IMR-90 (cell line): ENCODE measurements around the gene PSAP. TPM values are rescaled to one million over a fixed set of nuclear protein-coding genes. Genes with fewer than 3 reads are reported as not detected.
A peak's percentile ranks its signal among the peaks of the same experiment; 100 is the strongest.

Experiments
- ATAC-seq: fragments of 200-7000 bp; cut with Tn5 transposase; 2 replicates; pipeline ENCODE4 v1.9.1; 2020; ENCODE audit warnings: low read depth, mild to moderate bottlenecking, moderate library complexity
- BruUV-seq: library from RNA; stranded (reverse); fragments of 400-500 nt; replicated peaks from 2 replicates; lab custom pipeline; 2021; lab: Mats Ljungman, UMichigan
- CTCF ChIA-PET: fragments of 300-600 bp; formaldehyde crosslinking; extraction: SDS; loops from one replicate; lab custom pipeline; 2021; ENCODE audit warnings: antibody characterized with exemption; lab: Yijun Ruan, JAX
- POLR2A ChIA-PET: fragments of 300-600 bp; sonication (Branson Sonifier 250); formaldehyde crosslinking; loops from one replicate; lab custom pipeline; 2022; ENCODE audit warnings: antibody characterized with exemption; ENCODE audit not compliant: unreplicated experiment; lab: Charles Lee
- DNase-seq: peaks from one replicate; pipeline ENCODE4 v3.0.0; 2013
- H2AFZ ChIP-seq: replicated peaks from 2 replicates; pipeline ENCODE3; 2013; ENCODE audit warnings: low read length, mild to moderate bottlenecking; ENCODE audit not compliant: poor library complexity
- H2AK5ac ChIP-seq: 2 replicates; pipeline ENCODE4 v1.6.1; 2013; ENCODE audit warnings: low read depth, low read length, inconsistent platforms
- H2AK9ac ChIP-seq: replicated peaks from 2 replicates; pipeline ENCODE3; 2013; ENCODE audit warnings: mild to moderate bottlenecking, low read depth, low read length, moderate library complexity; ENCODE audit not compliant: poor library complexity
- H2BK120ac ChIP-seq: 2 replicates; pipeline ENCODE4 v1.6.1; 2013; ENCODE audit warnings: low read depth, low read length, inconsistent platforms
- H2BK15ac ChIP-seq: 3 replicates; pipeline ENCODE4 v1.6.1; 2013; ENCODE audit warnings: low read depth, low read length, inconsistent platforms
- H2BK20ac ChIP-seq: 2 replicates; pipeline ENCODE4 v1.6.1; 2013; ENCODE audit warnings: low read depth, mild to moderate bottlenecking, inconsistent platforms, low read length, moderate library complexity
- H2BK5ac ChIP-seq: 2 replicates; pipeline ENCODE4 v1.6.1; 2013; ENCODE audit warnings: mild to moderate bottlenecking, low read depth, low read length, inconsistent platforms; ENCODE audit not compliant: poor library complexity, severe bottlenecking
- H3K14ac ChIP-seq: replicated peaks from 2 replicates; pipeline ENCODE4 v1.6.1; 2013; ENCODE audit warnings: low read depth, low read length, inconsistent platforms
- H3K18ac ChIP-seq: 2 replicates; pipeline ENCODE4 v1.6.1; 2013; ENCODE audit warnings: low read depth, low read length, control low read depth
- H3K23ac ChIP-seq: 2 replicates; pipeline ENCODE4 v1.6.1; 2013; ENCODE audit warnings: low read depth, low read length, inconsistent platforms
- H3K27ac ChIP-seq: 2 replicates; pipeline ENCODE4 v1.5.1; 2013; ENCODE audit warnings: mild to moderate bottlenecking, control low read depth, low read length; ENCODE audit not compliant: insufficient read depth
- H3K27me3 ChIP-seq: 2 replicates; pipeline ENCODE4 v1.6.1; 2013; ENCODE audit warnings: low read length; ENCODE audit not compliant: control insufficient read depth, insufficient read depth
- H3K36me3 ChIP-seq: 2 replicates; pipeline ENCODE4 v1.6.1; 2013; ENCODE audit warnings: low read length, mixed read lengths; ENCODE audit not compliant: control insufficient read depth, insufficient read depth
- H3K4ac ChIP-seq: 2 replicates; pipeline ENCODE4 v1.6.1; 2013; ENCODE audit warnings: low read depth, low read length, inconsistent platforms
- H3K4me1 ChIP-seq: 2 replicates; pipeline ENCODE4 v1.6.1; 2013; ENCODE audit warnings: low read length, mixed read lengths; ENCODE audit not compliant: control insufficient read depth, insufficient read depth
- H3K4me2 ChIP-seq: 2 replicates; pipeline ENCODE4 v1.6.1; 2013; ENCODE audit warnings: low read depth, mild to moderate bottlenecking, control low read depth, low read length, moderate library complexity
- H3K4me3 ChIP-seq: 2 replicates; pipeline ENCODE4 v1.5.1; 2013; ENCODE audit warnings: low read depth, mild to moderate bottlenecking, control low read depth, low read length, moderate library complexity; ENCODE audit not compliant: insufficient read depth
- H3K56ac ChIP-seq: 2 replicates; pipeline ENCODE4 v1.6.1; 2013; ENCODE audit warnings: low read length, inconsistent platforms; ENCODE audit not compliant: insufficient read depth; ENCODE audit errors: extremely low read depth
- H3K79me1 ChIP-seq, 2 experiments: 2 replicates each; pipeline ENCODE4 v1.6.1; 2013; ENCODE audit warnings: low read length in 2 of 2, inconsistent platforms in 1 of 2, low read depth in 1 of 2
- H3K9ac ChIP-seq: 2 replicates; pipeline ENCODE4 v1.6.1; 2013; ENCODE audit warnings: low read depth, low read length, control low read depth
- H3K9me1 ChIP-seq: 2 replicates; pipeline ENCODE4 v1.6.1; 2013; ENCODE audit warnings: low read length, inconsistent platforms; ENCODE audit not compliant: insufficient read depth
- H3K9me3 ChIP-seq: 2 replicates; pipeline ENCODE4 v1.6.1; 2013; ENCODE audit warnings: low read length; ENCODE audit not compliant: control insufficient read depth, insufficient read depth
- H4K20me1 ChIP-seq: 2 replicates; pipeline ENCODE4 v1.6.1; 2013; ENCODE audit warnings: low read length, inconsistent platforms; ENCODE audit not compliant: insufficient read depth
- H4K5ac ChIP-seq: 2 replicates; pipeline ENCODE4 v1.6.1; 2013; ENCODE audit warnings: mild to moderate bottlenecking, low read depth, low read length, control low read depth
- H4K8ac ChIP-seq, 2 experiments: 2 replicates each; pipeline ENCODE4 v1.6.1; 2013; ENCODE audit warnings: low read depth in 2 of 2, low read length in 2 of 2, control low read depth in 1 of 2, inconsistent platforms in 1 of 2
- H4K91ac ChIP-seq: 2 replicates; pipeline ENCODE4 v1.6.1; 2013; ENCODE audit warnings: low read depth, low read length, inconsistent platforms; ENCODE audit not compliant: insufficient read depth
- BHLHE40 ChIP-seq: fragments of 150-350 bp; IDR thresholded peaks from 2 replicates; pipeline ENCODE4 v1.6.1; 2016; ENCODE audit warnings: mild to moderate bottlenecking, low read depth, low read length
- CEBPB ChIP-seq: IDR thresholded peaks from 2 replicates; pipeline ENCODE4 v1.6.1; 2012; ENCODE audit warnings: low read depth, low read length, improper control_type of control experiment
- CHD1 ChIP-seq: IDR thresholded peaks from 2 replicates; pipeline ENCODE4 v1.6.1; 2012; ENCODE audit warnings: low read depth, low read length, improper control_type of control experiment
- CTCF ChIP-seq: conservative IDR thresholded peaks from 2 replicates; pipeline ENCODE4 v1.5.1; 2012; ENCODE audit warnings: mild to moderate bottlenecking, low read depth, low read length, improper control_type of control experiment
- ELK1 ChIP-seq: fragments of 150-350 bp; IDR thresholded peaks from 2 replicates; pipeline ENCODE4 v1.6.1; 2016; ENCODE audit warnings: low read depth, mild to moderate bottlenecking, low read length, moderate library complexity, borderline replicate concordance
- FOS ChIP-seq: fragments of 150-350 bp; IDR thresholded peaks from 2 replicates; pipeline ENCODE4 v1.6.1; 2016; ENCODE audit warnings: low read depth, low read length
- MAFK ChIP-seq: IDR thresholded peaks from 2 replicates; pipeline ENCODE4 v1.6.1; 2012; ENCODE audit warnings: low read depth, low read length, improper control_type of control experiment
- MAZ ChIP-seq: IDR thresholded peaks from 2 replicates; pipeline ENCODE4 v1.6.1; 2012; ENCODE audit warnings: low read depth, mild to moderate bottlenecking, low read length, improper control_type of control experiment, moderate library complexity, borderline replicate concordance
- MXI1 ChIP-seq: IDR thresholded peaks from 2 replicates; pipeline ENCODE4 v1.6.1; 2012; ENCODE audit warnings: low read depth, mild to moderate bottlenecking, low read length, moderate library complexity, borderline replicate concordance
- NFE2L2 ChIP-seq: fragments of 150-350 bp; IDR thresholded peaks from 2 replicates; pipeline ENCODE4 v1.6.1; 2016; ENCODE audit warnings: low read depth, mild to moderate bottlenecking, low read length
- POLR2A ChIP-seq: IDR thresholded peaks from 2 replicates; pipeline ENCODE4 v1.6.1; 2012; ENCODE audit warnings: mild to moderate bottlenecking, low read depth, low read length
- RCOR1 ChIP-seq: IDR thresholded peaks from 2 replicates; pipeline ENCODE4 v1.6.1; 2012; ENCODE audit warnings: mild to moderate bottlenecking, low read length, improper control_type of control experiment; ENCODE audit not compliant: insufficient replicate concordance
- RFX5 ChIP-seq: IDR thresholded peaks from 2 replicates; pipeline ENCODE4 v1.8.0; 2012; ENCODE audit warnings: low read depth, mild to moderate bottlenecking, low read length, moderate library complexity
- USF2 ChIP-seq: fragments of 150-350 bp; IDR thresholded peaks from 2 replicates; pipeline ENCODE4 v1.6.1; 2017; ENCODE audit warnings: mild to moderate bottlenecking, antibody characterized with exemption, low read length, low read depth
- WGBS, 2 experiments: methylation state at CpG; one replicate each; pipeline versions ENCODE4 v1.1.5 to v1.1.7; 2013; ENCODE audit warnings: missing lambda C conversion rate in 2 of 2; ENCODE audit not compliant: insufficient read length in 1 of 2; ENCODE audit errors: extremely low coverage in 2 of 2; 5-methylcytosine and 5-hydroxymethylcytosine counted together
- dilution Hi-C: fragments of 300-500 bp; cut with HindIII; formaldehyde crosslinking; loops from one replicate; pipeline ENCODE4 v1.14.3; 2018; ENCODE audit warnings: low sequenced_read_pairs; ENCODE audit not compliant: unreplicated experiment
- in situ Hi-C: fragments of 300-500 bp; cut with MboI; formaldehyde crosslinking; loops from 3 replicates; pipeline ENCODE4 v1.14.3; 2019; ENCODE audit warnings: low sequenced_read_pairs, inconsistent platforms, mixed read lengths
- intact Hi-C: fragments of 100-400 bp; cut with micrococcal nuclease; formaldehyde crosslinking; loops from 2 replicates; pipeline ENCODE4 v1.10.0; 2022
- polyA plus RNA-seq, 3 experiments: library from polyadenylated mRNA; depleted of rRNA; stranded (reverse); fragments of >200 nt; gene quantifications; 2 replicates each; pipeline ENCODE4 v1.2.3, GENCODE V29; 2012; ENCODE audit warnings: low replicate concordance in 1 of 3
- total RNA-seq: library from RNA; depleted of rRNA; stranded (reverse); fragments of >200 nt; gene quantifications from 2 replicates; pipeline ENCODE4 v1.2.3, GENCODE V29; 2012

PSAP gene
- total and polyA plus RNA-seq, 2 of the 4 experiments (the other 2 are of a cell fraction): 216 to 876 TPM

GRCh38 chr10:71850021-71850742 is 869 bp downstream of the PSAP start:
- Histone ChIP-seq H2BK20ac (no peak overlapping the region; the same call in 1 of the 2 replicates), H3K9me3 (no peaks in the 10 kb centered on the region), H2AK9ac (peak overlapping the region; percentile 98), H3K23ac (peak overlapping the region; percentile 94), H4K20me1 (peaks cover 51% of the 10 kb centered on the region), H3K27ac (peak overlapping the region; percentile 94), H4K91ac (peak overlapping the region; percentile 91; the same call in 1 of the 2 replicates), H3K36me3 (no peaks in the 10 kb centered on the region), H3K27me3 (no peaks in the 10 kb centered on the region), H4K5ac (0 out of 2 replicates have a peak overlapping the region, but pooled peaks have one; percentile 3), H3K4ac (peak overlapping the region; percentile 92), H3K79me1 (peaks cover 14 to 53% of the 10 kb centered on the region in 2 experiments), H3K4me2 (peak overlapping the region; percentile 91), H3K56ac (peak overlapping the region; percentile 49; the same call in 1 of the 2 replicates), H3K14ac (peak overlapping the region; percentile 96), H3K18ac (peak overlapping the region; percentile 83), H2AK5ac (peak overlapping the region; percentile 92), H2AFZ (peak overlapping the region; percentile 94), H3K4me3 (peak overlapping the region; percentile 82), H3K4me1 (peaks cover 9% of the 10 kb centered on the region), H3K9me1 (peaks cover 6% of the 10 kb centered on the region), H2BK15ac (peak overlapping the region; percentile 56; the same call in 2 of the 3 replicates), H2BK5ac (peak overlapping the region; percentile 96), H2BK120ac (peak overlapping the region; percentile 75; the same call in 1 of the 2 replicates), H4K8ac (peak overlapping the region; percentile 36 to 84; a peak in 2 of 4 replicates), H3K9ac (peak overlapping the region; percentile 95)
- intact Hi-C loops: no loop called here
- CTCF ChIA-PET: interaction anchor here (0.7 to 2.0 kb wide), 2 partner anchors 46 to 149 kb away, joined by 3 to 7 read pairs; no protein-coding TSS in a partner anchor
- dilution Hi-C loops: no loop called here
- in situ Hi-C loops: no loop called here
- POLR2A ChIA-PET: interaction anchor here (0.7 to 1.6 kb wide), 3 partner anchors 14 to 84 kb away, joined by 3 to 4 read pairs (median 3); no protein-coding TSS in a partner anchor
- DNase-seq (no peak), ATAC-seq (no peak)
- 25% methylated on average over 6 of the region's 13 CpGs; no CpG with 5 or more reads in 1 of the 2 experiments for WGBS, 2 experiments
- TSS peak; percentile 61 for BruUV-seq
- TF ChIP-seq ELK1 (no peak), CHD1 (no peak), CTCF (no peak), BHLHE40 (no peak), POLR2A (no peak), USF2 (no peak), NFE2L2 (no peak), MXI1 (no peak), RFX5 (no peak), MAZ (no peak), CEBPB (no peak), FOS (no peak), MAFK (no peak), RCOR1 (no peak)
